ENCODE measurements around the gene SLC16A4.

DNA sequence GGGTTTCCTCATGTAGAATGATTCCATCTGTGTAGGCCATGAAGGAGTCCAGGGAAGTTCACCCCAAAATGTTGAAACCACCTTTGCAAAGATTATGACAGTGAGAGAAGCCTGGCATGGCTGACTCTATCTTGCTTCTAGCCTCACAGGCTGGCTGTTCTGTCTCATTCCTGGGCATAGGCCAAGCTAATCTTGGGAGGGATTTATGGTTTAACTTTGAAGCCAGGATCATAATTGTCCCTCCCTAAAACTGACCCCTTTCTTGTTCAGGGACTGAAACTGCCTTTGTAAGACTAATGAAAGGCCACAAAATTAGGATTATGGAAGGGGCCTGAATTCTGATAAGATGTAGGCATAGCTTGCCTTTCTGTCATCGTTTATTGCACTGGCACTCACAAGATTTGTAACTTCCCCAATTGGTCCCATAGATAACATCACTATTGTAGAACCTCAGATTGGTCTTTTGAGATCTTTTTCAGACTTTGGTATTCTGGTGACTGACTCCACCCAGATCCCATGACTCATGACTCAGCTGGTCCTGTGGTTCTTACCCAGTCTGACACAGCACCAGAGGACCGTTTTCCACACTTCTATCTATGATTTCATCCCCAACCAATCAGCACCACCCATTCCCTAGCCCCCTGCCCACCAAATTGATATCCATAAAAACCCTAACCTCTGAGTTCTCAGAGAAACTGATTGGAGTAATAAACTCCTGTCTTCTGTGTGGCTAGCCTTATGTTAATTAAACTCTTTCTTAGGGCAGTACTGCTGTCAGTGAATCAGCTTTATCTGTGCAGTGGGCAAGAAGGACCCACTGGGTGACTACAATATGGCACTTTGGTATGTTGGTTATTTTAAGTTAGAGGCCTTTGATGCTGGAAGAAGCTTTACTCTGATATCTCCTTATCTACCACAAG is 30.3 kb upstream of the SLC16A4 start:
- TF ChIP-seq ZNF331 (CRISPR knock-in tag; IDR thresholded peaks at IDR 0.05; ENCODE audit: low read depth) (no peak), EZH2 (IDR thresholded peaks at IDR 0.05; ENCODE audit: low read depth, unreplicated experiment) (no peak), NANOG (IDR thresholded peaks at IDR 0.05; ENCODE audit: borderline replicate concordance) (no peak), POLR2AphosphoS5 (IDR thresholded peaks at IDR 0.05; ENCODE audit: low read depth) (no peak), CREB1 (CRISPR knock-in tag; IDR thresholded peaks at IDR 0.05; ENCODE audit: low read depth) (no peak)
- TF ChIP-seq, protein P1, sequence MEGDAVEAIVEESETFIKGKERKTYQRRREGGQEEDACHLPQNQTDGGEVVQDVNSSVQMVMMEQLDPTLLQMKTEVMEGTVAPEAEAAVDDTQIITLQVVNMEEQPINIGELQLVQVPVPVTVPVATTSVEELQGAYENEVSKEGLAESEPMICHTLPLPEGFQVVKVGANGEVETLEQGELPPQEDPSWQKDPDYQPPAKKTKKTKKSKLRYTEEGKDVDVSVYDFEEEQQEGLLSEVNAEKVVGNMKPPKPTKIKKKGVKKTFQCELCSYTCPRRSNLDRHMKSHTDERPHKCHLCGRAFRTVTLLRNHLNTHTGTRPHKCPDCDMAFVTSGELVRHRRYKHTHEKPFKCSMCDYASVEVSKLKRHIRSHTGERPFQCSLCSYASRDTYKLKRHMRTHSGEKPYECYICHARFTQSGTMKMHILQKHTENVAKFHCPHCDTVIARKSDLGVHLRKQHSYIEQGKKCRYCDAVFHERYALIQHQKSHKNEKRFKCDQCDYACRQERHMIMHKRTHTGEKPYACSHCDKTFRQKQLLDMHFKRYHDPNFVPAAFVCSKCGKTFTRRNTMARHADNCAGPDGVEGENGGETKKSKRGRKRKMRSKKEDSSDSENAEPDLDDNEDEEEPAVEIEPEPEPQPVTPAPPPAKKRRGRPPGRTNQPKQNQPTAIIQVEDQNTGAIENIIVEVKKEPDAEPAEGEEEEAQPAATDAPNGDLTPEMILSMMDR (conservative IDR thresholded peaks at IDR 0.05; ENCODE audit: low read depth in 2 of 2), result no peak
- TF ChIP-seq, protein P2, sequence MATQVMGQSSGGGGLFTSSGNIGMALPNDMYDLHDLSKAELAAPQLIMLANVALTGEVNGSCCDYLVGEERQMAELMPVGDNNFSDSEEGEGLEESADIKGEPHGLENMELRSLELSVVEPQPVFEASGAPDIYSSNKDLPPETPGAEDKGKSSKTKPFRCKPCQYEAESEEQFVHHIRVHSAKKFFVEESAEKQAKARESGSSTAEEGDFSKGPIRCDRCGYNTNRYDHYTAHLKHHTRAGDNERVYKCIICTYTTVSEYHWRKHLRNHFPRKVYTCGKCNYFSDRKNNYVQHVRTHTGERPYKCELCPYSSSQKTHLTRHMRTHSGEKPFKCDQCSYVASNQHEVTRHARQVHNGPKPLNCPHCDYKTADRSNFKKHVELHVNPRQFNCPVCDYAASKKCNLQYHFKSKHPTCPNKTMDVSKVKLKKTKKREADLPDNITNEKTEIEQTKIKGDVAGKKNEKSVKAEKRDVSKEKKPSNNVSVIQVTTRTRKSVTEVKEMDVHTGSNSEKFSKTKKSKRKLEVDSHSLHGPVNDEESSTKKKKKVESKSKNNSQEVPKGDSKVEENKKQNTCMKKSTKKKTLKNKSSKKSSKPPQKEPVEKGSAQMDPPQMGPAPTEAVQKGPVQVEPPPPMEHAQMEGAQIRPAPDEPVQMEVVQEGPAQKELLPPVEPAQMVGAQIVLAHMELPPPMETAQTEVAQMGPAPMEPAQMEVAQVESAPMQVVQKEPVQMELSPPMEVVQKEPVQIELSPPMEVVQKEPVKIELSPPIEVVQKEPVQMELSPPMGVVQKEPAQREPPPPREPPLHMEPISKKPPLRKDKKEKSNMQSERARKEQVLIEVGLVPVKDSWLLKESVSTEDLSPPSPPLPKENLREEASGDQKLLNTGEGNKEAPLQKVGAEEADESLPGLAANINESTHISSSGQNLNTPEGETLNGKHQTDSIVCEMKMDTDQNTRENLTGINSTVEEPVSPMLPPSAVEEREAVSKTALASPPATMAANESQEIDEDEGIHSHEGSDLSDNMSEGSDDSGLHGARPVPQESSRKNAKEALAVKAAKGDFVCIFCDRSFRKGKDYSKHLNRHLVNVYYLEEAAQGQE (IDR thresholded peaks at IDR 0.05; ENCODE audit: unreplicated experiment), result no peak
- TF ChIP-seq, protein P3, sequence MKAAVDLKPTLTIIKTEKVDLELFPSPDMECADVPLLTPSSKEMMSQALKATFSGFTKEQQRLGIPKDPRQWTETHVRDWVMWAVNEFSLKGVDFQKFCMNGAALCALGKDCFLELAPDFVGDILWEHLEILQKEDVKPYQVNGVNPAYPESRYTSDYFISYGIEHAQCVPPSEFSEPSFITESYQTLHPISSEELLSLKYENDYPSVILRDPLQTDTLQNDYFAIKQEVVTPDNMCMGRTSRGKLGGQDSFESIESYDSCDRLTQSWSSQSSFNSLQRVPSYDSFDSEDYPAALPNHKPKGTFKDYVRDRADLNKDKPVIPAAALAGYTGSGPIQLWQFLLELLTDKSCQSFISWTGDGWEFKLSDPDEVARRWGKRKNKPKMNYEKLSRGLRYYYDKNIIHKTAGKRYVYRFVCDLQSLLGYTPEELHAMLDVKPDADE (IDR thresholded peaks at IDR 0.05), result no peak

All from GM23338 (cell line).